Fibroblast of lung (primary cell): ENCODE results near the gene RTKN.

Experiments used
- CTCF ChIP-seq, 2 donors: IDR thresholded peaks in 1 of 2; conservative IDR thresholded peaks in 1 of 2; 1 replicate in 1 of 2; 2 replicates in 1 of 2; pipeline ENCODE4 v1.5.1; 2011 to 2012; ENCODE audit warnings: low read length in 2 of 2, control low read depth in 1 of 2, inconsistent platforms in 1 of 2, low read depth in 1 of 2, mild to moderate bottlenecking in 1 of 2
- EZH2 ChIP-seq: IDR thresholded peaks from 2 replicates; pipeline ENCODE4 v1.5.1; 2012; ENCODE audit warnings: low read length, control low read depth, mild to moderate bottlenecking; ENCODE audit errors: missing control alignments

GRCh38 chr2:74381751-74382150 lies 60.0 kb downstream of the RTKN start:
- TF ChIP-seq CTCF (conservative IDR thresholded peaks at IDR 0.05 in 1 of 2, IDR thresholded peaks at IDR 0.05 in 1 of 2; ENCODE audit: low read depth in 1 of 2, low read length in 2 of 2): no peak
- no peak for TF ChIP-seq EZH2
